ENCODE data around the gene ATP6V0B. TPM values are rescaled to one million over a fixed set of nuclear protein-coding genes. Genes with fewer than 3 reads are reported as not detected.
A peak's percentile ranks its signal among the peaks of the same experiment; 100 is the strongest.

The ATP6V0B gene
- polyA plus RNA-seq, 1 donor from 2014 or later: 580 TPM

DNA sequence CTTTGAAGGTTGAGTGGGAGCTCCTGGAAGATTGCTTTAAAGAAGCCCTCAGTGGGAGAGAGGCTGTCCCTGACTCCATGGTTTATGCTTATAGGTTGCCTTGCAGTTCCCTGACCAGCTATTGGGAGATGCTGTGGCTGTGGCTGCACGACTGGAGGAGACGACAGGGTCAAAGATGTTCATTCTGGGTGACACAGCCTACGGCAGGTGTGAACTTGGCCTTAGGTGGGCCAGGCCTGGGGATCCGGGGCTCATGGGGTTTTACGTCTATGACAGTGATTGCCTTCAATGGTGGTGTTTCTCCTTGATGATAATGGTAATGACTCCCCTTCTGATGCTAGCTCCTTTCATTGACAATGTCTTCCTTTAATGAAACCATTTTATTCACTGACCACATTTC, 4.3 kb upstream of the ATP6V0B start:
- Histone ChIP-seq H2AFZ (ENCODE audit: low read depth, low read length) (no peak overlapping the region), H3K4me2 (ENCODE audit: low read length) (peak overlapping the region; percentile 28), H3K9me3 (ENCODE audit: low read length) (no peaks in the 10 kb centered on the region), H3K4me3 (ENCODE audit: low read length) (peak overlapping the region; percentile 85), H3K36me3 (ENCODE audit: insufficient read depth, low read length) (no peaks in the 10 kb centered on the region), H3K27me3 (ENCODE audit: insufficient read depth, low read depth, low read length) (no peaks in the 10 kb centered on the region), H3K9me2 (ENCODE audit: insufficient read depth, low read length) (no peaks in the 10 kb centered on the region), H3F3A (ENCODE audit: insufficient read depth, low read length, poor library complexity, severe bottlenecking) (no peaks in the 10 kb centered on the region), H4K20me1 (ENCODE audit: insufficient read depth) (peaks cover 2% of the 10 kb centered on the region), H3K9ac (ENCODE audit: low read length) (peak overlapping the region; percentile 60), H3K27ac (ENCODE audit: low read length) (no peak overlapping the region), H3K79me2 (replicated peaks; ENCODE audit: insufficient read depth, low read length) (peaks cover 6% of the 10 kb centered on the region)
- TF ChIP-seq RAD21 (conservative IDR thresholded peaks at IDR 0.05): no peak
- no peak for TF ChIP-seq EP300 (conservative IDR thresholded peaks at IDR 0.05; ENCODE audit: poor library complexity, severe bottlenecking)
- no peak for TF ChIP-seq SMC3 (conservative IDR thresholded peaks at IDR 0.05; ENCODE audit: poor library complexity)
- no peak for TF ChIP-seq MXI1 (conservative IDR thresholded peaks at IDR 0.05; ENCODE audit: poor library complexity, severe bottlenecking)
- TF ChIP-seq, protein P1, sequence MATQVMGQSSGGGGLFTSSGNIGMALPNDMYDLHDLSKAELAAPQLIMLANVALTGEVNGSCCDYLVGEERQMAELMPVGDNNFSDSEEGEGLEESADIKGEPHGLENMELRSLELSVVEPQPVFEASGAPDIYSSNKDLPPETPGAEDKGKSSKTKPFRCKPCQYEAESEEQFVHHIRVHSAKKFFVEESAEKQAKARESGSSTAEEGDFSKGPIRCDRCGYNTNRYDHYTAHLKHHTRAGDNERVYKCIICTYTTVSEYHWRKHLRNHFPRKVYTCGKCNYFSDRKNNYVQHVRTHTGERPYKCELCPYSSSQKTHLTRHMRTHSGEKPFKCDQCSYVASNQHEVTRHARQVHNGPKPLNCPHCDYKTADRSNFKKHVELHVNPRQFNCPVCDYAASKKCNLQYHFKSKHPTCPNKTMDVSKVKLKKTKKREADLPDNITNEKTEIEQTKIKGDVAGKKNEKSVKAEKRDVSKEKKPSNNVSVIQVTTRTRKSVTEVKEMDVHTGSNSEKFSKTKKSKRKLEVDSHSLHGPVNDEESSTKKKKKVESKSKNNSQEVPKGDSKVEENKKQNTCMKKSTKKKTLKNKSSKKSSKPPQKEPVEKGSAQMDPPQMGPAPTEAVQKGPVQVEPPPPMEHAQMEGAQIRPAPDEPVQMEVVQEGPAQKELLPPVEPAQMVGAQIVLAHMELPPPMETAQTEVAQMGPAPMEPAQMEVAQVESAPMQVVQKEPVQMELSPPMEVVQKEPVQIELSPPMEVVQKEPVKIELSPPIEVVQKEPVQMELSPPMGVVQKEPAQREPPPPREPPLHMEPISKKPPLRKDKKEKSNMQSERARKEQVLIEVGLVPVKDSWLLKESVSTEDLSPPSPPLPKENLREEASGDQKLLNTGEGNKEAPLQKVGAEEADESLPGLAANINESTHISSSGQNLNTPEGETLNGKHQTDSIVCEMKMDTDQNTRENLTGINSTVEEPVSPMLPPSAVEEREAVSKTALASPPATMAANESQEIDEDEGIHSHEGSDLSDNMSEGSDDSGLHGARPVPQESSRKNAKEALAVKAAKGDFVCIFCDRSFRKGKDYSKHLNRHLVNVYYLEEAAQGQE (IDR thresholded peaks at IDR 0.05; ENCODE audit: borderline replicate concordance): no peak
- no peak for TF ChIP-seq EZH2 (IDR thresholded peaks at IDR 0.05; ENCODE audit: borderline replicate concordance, insufficient read depth, low read length, poor library complexity, severe bottlenecking)
- TF ChIP-seq, protein P2, sequence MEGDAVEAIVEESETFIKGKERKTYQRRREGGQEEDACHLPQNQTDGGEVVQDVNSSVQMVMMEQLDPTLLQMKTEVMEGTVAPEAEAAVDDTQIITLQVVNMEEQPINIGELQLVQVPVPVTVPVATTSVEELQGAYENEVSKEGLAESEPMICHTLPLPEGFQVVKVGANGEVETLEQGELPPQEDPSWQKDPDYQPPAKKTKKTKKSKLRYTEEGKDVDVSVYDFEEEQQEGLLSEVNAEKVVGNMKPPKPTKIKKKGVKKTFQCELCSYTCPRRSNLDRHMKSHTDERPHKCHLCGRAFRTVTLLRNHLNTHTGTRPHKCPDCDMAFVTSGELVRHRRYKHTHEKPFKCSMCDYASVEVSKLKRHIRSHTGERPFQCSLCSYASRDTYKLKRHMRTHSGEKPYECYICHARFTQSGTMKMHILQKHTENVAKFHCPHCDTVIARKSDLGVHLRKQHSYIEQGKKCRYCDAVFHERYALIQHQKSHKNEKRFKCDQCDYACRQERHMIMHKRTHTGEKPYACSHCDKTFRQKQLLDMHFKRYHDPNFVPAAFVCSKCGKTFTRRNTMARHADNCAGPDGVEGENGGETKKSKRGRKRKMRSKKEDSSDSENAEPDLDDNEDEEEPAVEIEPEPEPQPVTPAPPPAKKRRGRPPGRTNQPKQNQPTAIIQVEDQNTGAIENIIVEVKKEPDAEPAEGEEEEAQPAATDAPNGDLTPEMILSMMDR (IDR thresholded peaks at IDR 0.05; ENCODE audit: poor library complexity, severe bottlenecking): no peak

DNA sequence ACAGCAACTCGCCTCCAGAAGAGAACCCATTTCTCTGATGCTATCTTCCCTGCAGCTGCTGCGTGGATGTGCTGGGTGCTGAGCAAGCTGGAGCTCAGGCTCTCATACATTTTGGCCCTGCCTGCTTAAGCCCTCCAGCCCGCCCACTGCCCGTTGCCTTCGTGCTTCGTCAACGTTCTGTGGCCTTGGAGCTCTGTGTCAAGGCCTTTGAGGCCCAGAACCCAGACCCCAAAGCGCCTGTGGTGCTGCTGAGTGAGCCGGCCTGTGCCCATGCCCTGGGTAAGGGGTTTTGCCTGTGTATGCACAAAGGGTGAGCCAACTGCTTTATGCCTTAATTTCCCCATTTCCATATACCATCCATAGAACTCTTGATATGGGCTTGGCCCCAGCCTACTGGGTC, 3.8 kb upstream of the ATP6V0B start:
- H3F3A ChIP-seq (ENCODE audit: insufficient read depth, low read length, poor library complexity, severe bottlenecking): no peaks in the 10 kb centered on the region
- no peaks in the 10 kb centered on the region for H3K27me3 ChIP-seq (ENCODE audit: insufficient read depth, low read depth, low read length)
- H3K79me2 ChIP-seq (replicated peaks; ENCODE audit: insufficient read depth, low read length): peaks cover 10% of the 10 kb centered on the region
- H3K27ac ChIP-seq (ENCODE audit: low read length): no peak overlapping the region
- peak overlapping the region; percentile 85 for H3K4me3 ChIP-seq (ENCODE audit: low read length)
- no peaks in the 10 kb centered on the region for H3K9me2 ChIP-seq (ENCODE audit: insufficient read depth, low read length)
- no peaks in the 10 kb centered on the region for H3K36me3 ChIP-seq (ENCODE audit: insufficient read depth, low read length)
- peaks cover 3% of the 10 kb centered on the region for H4K20me1 ChIP-seq (ENCODE audit: insufficient read depth)
- H3K4me2 ChIP-seq (ENCODE audit: low read length): no peak overlapping the region
- no peak overlapping the region for H3K9ac ChIP-seq (ENCODE audit: low read length)
- no peaks in the 10 kb centered on the region for H3K9me3 ChIP-seq (ENCODE audit: low read length)
- no peak for TF ChIP-seq RAD21 (conservative IDR thresholded peaks at IDR 0.05)
- no peak for TF ChIP-seq TAF1 (IDR thresholded peaks at IDR 0.05; ENCODE audit: low read depth)
- TF ChIP-seq, protein P2 (IDR thresholded peaks at IDR 0.05; ENCODE audit: poor library complexity, severe bottlenecking): no peak
- no peak for TF ChIP-seq EP300 (conservative IDR thresholded peaks at IDR 0.05; ENCODE audit: poor library complexity, severe bottlenecking)
- TF ChIP-seq EZH2 (IDR thresholded peaks at IDR 0.05; ENCODE audit: borderline replicate concordance, insufficient read depth, low read length, poor library complexity, severe bottlenecking): no peak
- TF ChIP-seq, protein P1 (IDR thresholded peaks at IDR 0.05; ENCODE audit: borderline replicate concordance): no peak
- no peak for TF ChIP-seq POLR2AphosphoS5 (IDR thresholded peaks at IDR 0.05)
- TF ChIP-seq SMC3 (conservative IDR thresholded peaks at IDR 0.05; ENCODE audit: poor library complexity): no peak
- TF ChIP-seq MXI1 (conservative IDR thresholded peaks at IDR 0.05; ENCODE audit: poor library complexity, severe bottlenecking): no peak
- no peak overlapping the region for H2AFZ ChIP-seq (ENCODE audit: low read depth, low read length)

All from neural cell (in vitro differentiated cells).